ENCODE measurements around the gene HOXB8. TPM values are rescaled to one million over a fixed set of nuclear protein-coding genes. Genes with fewer than 3 reads are reported as not detected.

The HOXB8 gene
- total RNA-seq, 1 donor from 2014 or later, result 2.3 TPM

- DNase-seq (ENCODE audit: low spot score), result no peak
Measured at GRCh38 chr17:48624544-48625494, 9.7 kb upstream of the HOXB8 start.

- DNase-seq (ENCODE audit: low spot score), result no peak
Measured at GRCh38 chr17:48624118-48624517, 9.0 kb upstream of the HOXB8 start.

- no peak for DNase-seq (ENCODE audit: low spot score)
Measured at GRCh38 chr17:48623583-48623982, 8.5 kb upstream of the HOXB8 start.

GRCh38 chr17:48622857-48623256 is 7.8 kb upstream of the HOXB8 start:
- no peak for DNase-seq (ENCODE audit: low spot score)

- DNase-seq (ENCODE audit: low spot score), result no peak
Measured at GRCh38 chr17:48621410-48622392, 6.6 kb upstream of the HOXB8 start.

GRCh38 chr17:48620461-48621139 is 5.5 kb upstream of the HOXB8 start:
- no peak for DNase-seq (ENCODE audit: low spot score)

GRCh38 chr17:48619826-48620449 is 4.8 kb upstream of the HOXB8 start:
- DNase-seq (ENCODE audit: low spot score), result no peak

- peak; percentile 94 for DNase-seq (ENCODE audit: low spot score)
Measured at GRCh38 chr17:48618256-48618896, 3.3 kb upstream of the HOXB8 start.

GRCh38 chr17:48617471-48618255 is 2.6 kb upstream of the HOXB8 start:
- DNase-seq (ENCODE audit: low spot score), result no peak

- DNase-seq (ENCODE audit: low spot score), result no peak
Measured at GRCh38 chr17:48616717-48617470, 1.8 kb upstream of the HOXB8 start.

- DNase-seq (ENCODE audit: low spot score), result no peak
Measured at GRCh38 chr17:48615963-48616716, 1.0 kb upstream of the HOXB8 start.

- DNase-seq (ENCODE audit: low spot score), result no peak
Measured at GRCh38 chr17:48613862-48614694, 1.0 kb downstream of the HOXB8 start.

GRCh38 chr17:48612854-48613691 is 2.0 kb downstream of the HOXB8 start:
- no peak for DNase-seq (ENCODE audit: low spot score)

- no peak for DNase-seq (ENCODE audit: low spot score)
Measured at GRCh38 chr17:48612456-48612853, 2.6 kb downstream of the HOXB8 start.

- no peak for DNase-seq (ENCODE audit: low spot score)
Measured at GRCh38 chr17:48611681-48612455, 3.2 kb downstream of the HOXB8 start.

Data from mesenteric fat pad (tissue), 1 donor.